Endothelial cell of umbilical vein (primary cell): ENCODE data around the gene USHBP1. TPM values are rescaled to one million over a fixed set of nuclear protein-coding genes. Genes with fewer than 3 reads are reported as not detected.

Experiments
- BruUV-seq: library from RNA; stranded (reverse); fragments of 400-500 nt; replicated peaks from 2 replicates; lab custom pipeline; 2021; lab: Mats Ljungman, UMichigan
- CTCF ChIA-PET: fragments of 300-600, 350-600 bp; sonication (Branson Sonifier 250); formaldehyde crosslinking; loops from one replicate; lab custom pipeline; 2021; ENCODE audit warnings: antibody characterized with exemption, inconsistent platforms; lab: Charles Lee
- POLR2A ChIA-PET: fragments of 300-600, 350-600 bp; sonication (Branson Sonifier 250); formaldehyde crosslinking; loops from one replicate; lab custom pipeline; 2021; ENCODE audit warnings: antibody characterized with exemption, inconsistent platforms; lab: Charles Lee
- DNase-seq: peaks from one replicate; pipeline ENCODE4 v3.0.0-alpha.2; 2011; ENCODE audit warnings: low read depth, low spot score
- FAIRE-seq: peaks from 2 replicates; lab custom pipeline; 2011; peaks lifted over from hg19 to GRCh38; lab: Jason Lieb, UNC
- H2AFZ ChIP-seq: 2 replicates; pipeline ENCODE4 v1.6.0; 2012; ENCODE audit warnings: low read depth, low read length, control low read depth, inconsistent platforms
- H3K27ac ChIP-seq: 2 replicates; pipeline ENCODE4 v1.5.1; 2011; ENCODE audit warnings: low read depth, mild to moderate bottlenecking, control low read depth, low read length, moderate library complexity; ENCODE audit not compliant: insufficient read depth
- H3K27me3 ChIP-seq, 2 experiments: 2 replicates each; pipeline versions ENCODE4 v1.6.0 to v1.6.1; 2011; ENCODE audit warnings: low read length in 2 of 2, mixed read lengths in 1 of 2; ENCODE audit not compliant: control insufficient read depth in 2 of 2, insufficient read depth in 2 of 2
- H3K36me3 ChIP-seq, 2 experiments: 2 replicates in 1 of 2; 3 replicates in 1 of 2; pipeline ENCODE4 v1.5.1; 2011; ENCODE audit warnings: low read length in 2 of 2, mild to moderate bottlenecking in 1 of 2, moderate library complexity in 1 of 2; ENCODE audit not compliant: control insufficient read depth in 2 of 2, insufficient read depth in 2 of 2; ENCODE audit errors: extremely low read depth in 1 of 2
- H3K4me1 ChIP-seq: 3 replicates; pipeline ENCODE4 v1.5.1; 2011; ENCODE audit warnings: mild to moderate bottlenecking, low read length; ENCODE audit not compliant: control insufficient read depth, insufficient read depth; ENCODE audit errors: extremely low read depth
- H3K4me2 ChIP-seq: 2 replicates; pipeline ENCODE4 v1.6.1; 2011; ENCODE audit warnings: low read length, control low read depth, mixed read lengths; ENCODE audit not compliant: insufficient read depth
- H3K4me3 ChIP-seq, 3 experiments: fragments of 200-600 bp in 1 of 3; sonication (generic), shearing (Covaris generic) in 1 of 3; replicated peaks in 1 of 3; 2 replicates each; pipeline ENCODE4 v1.5.1; 2011 to 2016; ENCODE audit warnings: control low read depth in 3 of 3, low read length in 3 of 3, mild to moderate bottlenecking in 2 of 3, inconsistent platforms in 1 of 3, low read depth in 1 of 3, moderate library complexity in 1 of 3; ENCODE audit not compliant: insufficient read depth in 1 of 3
- H3K79me2 ChIP-seq: 2 replicates; pipeline ENCODE4 v1.6.0; 2012; ENCODE audit warnings: low read length, inconsistent platforms; ENCODE audit not compliant: control insufficient read depth, insufficient read depth
- H3K9ac ChIP-seq: replicated peaks from 2 replicates; pipeline ENCODE3; 2011; ENCODE audit warnings: low read length, control low read depth; ENCODE audit not compliant: insufficient read depth; ENCODE audit errors: extremely low read depth
- H3K9me1 ChIP-seq: replicated peaks from 3 replicates; pipeline ENCODE4 v1.6.0; 2011; ENCODE audit warnings: mild to moderate bottlenecking, low read length; ENCODE audit not compliant: control insufficient read depth, insufficient read depth; ENCODE audit errors: extremely low read depth
- H3K9me3 ChIP-seq: replicated peaks from 2 replicates; pipeline ENCODE4 v1.5.1; 2012; ENCODE audit warnings: low read length, inconsistent platforms; ENCODE audit not compliant: control insufficient read depth, insufficient read depth
- H4K20me1 ChIP-seq: replicated peaks from 2 replicates; pipeline ENCODE3; 2011; ENCODE audit warnings: mild to moderate bottlenecking, low read length; ENCODE audit not compliant: control insufficient read depth, insufficient read depth; ENCODE audit errors: extremely low read depth
- CTCF ChIP-seq, 2 donors: IDR thresholded peaks; 1 replicate in 1 of 2; 2 replicates in 1 of 2; pipeline ENCODE4 v1.5.1; 2011; ENCODE audit warnings: low read length in 2 of 2, mild to moderate bottlenecking in 2 of 2, moderate library complexity in 2 of 2, control low read depth in 1 of 2, inconsistent platforms in 1 of 2, low read depth in 1 of 2; ENCODE audit not compliant: insufficient read depth in 1 of 2; ENCODE audit errors: extremely low read depth in 1 of 2
- EZH2 ChIP-seq: IDR thresholded peaks from 2 replicates; pipeline ENCODE4 v1.6.1; 2012; ENCODE audit warnings: borderline replicate concordance, low read depth, mild to moderate bottlenecking, moderate library complexity, low read length, inconsistent platforms; ENCODE audit not compliant: severe bottlenecking
- FOS ChIP-seq: IDR thresholded peaks from 2 replicates; pipeline ENCODE4 v1.6.1; 2011; ENCODE audit warnings: mild to moderate bottlenecking, low read length, moderate library complexity, borderline replicate concordance; ENCODE audit not compliant: insufficient read depth
- GATA2 ChIP-seq: IDR thresholded peaks from 2 replicates; pipeline ENCODE4 v1.7.0; 2011; ENCODE audit warnings: low read depth, mild to moderate bottlenecking, moderate library complexity, mixed read lengths, low read length; ENCODE audit not compliant: insufficient read length, insufficient read depth
- JUN ChIP-seq: IDR thresholded peaks from 2 replicates; pipeline ENCODE4 v1.6.1; 2011; ENCODE audit warnings: borderline replicate concordance, low read depth; ENCODE audit not compliant: insufficient read length, insufficient read depth
- MAX ChIP-seq: IDR thresholded peaks from 2 replicates; pipeline ENCODE4 v1.6.1; 2011; ENCODE audit not compliant: insufficient read depth, insufficient read length
- MYC ChIP-seq: IDR thresholded peaks from one replicate; pipeline ENCODE4 v1.6.1; 2011; ENCODE audit warnings: mild to moderate bottlenecking, low read depth, low read length
- POLR2A ChIP-seq: IDR thresholded peaks from 2 replicates; pipeline ENCODE4 v1.6.1; 2012; ENCODE audit warnings: low read depth, mild to moderate bottlenecking, control low read depth, low read length
- POLR2AphosphoS5 ChIP-seq: IDR thresholded peaks from 2 replicates; pipeline ENCODE4 v1.6.1; 2012; ENCODE audit warnings: low read depth, mild to moderate bottlenecking, control low read depth, low read length, moderate library complexity; ENCODE audit not compliant: insufficient read depth
- dilution Hi-C: fragments of 300-500 bp; cut with MboI; formaldehyde crosslinking; loops from one replicate; pipeline ENCODE4 v1.15.0; 2019; ENCODE audit warnings: low sequenced_read_pairs; ENCODE audit not compliant: extremely low pct_ligation_motif_present
- intact Hi-C: fragments of 100-400 bp; cut with micrococcal nuclease; formaldehyde crosslinking; loops from one replicate; pipeline ENCODE4 v1.10.0; 2022
- polyA plus RNA-seq, 4 experiments: library from polyadenylated mRNA; depleted of rRNA in 3 of 4; stranded (reverse) in 3 of 4; unstranded in 1 of 4; fragments of >200 nt; gene quantifications; 2 replicates each; pipeline versions ENCODE4 v1.2.1 to v1.2.3, GENCODE V29; 2011 to 2012; ENCODE audit warnings: missing spikeins in 1 of 4
- total RNA-seq: library from RNA; stranded (reverse); gene quantifications from 2 replicates; pipeline ENCODE4 v1.2.3, GENCODE V29; 2021

USHBP1 gene
- total and polyA plus RNA-seq, 2 donors (not counting 3 experiments of a cell fraction or from before 2014, with no cell fraction given): 14.8 to 20.4 TPM

GRCh38 chr19:17279436-17279835 is 14.9 kb upstream of the USHBP1 start:
- Histone ChIP-seq H3K4me2 (no peak overlapping the region), H4K20me1 (no peaks in the 10 kb centered on the region), H3K27me3 (no peaks in the 10 kb centered on the region), H3K36me3 (peaks cover 0 to 16% of the 10 kb centered on the region in 2 experiments), H3K4me3 (no peak overlapping the region), H3K27ac (no peak overlapping the region), H3K9ac (no peak overlapping the region), H3K79me2 (no peaks in the 10 kb centered on the region), H3K9me1 (no peaks in the 10 kb centered on the region), H3K4me1 (peaks cover 10% of the 10 kb centered on the region), H3K9me3 (no peaks in the 10 kb centered on the region), H2AFZ (no peak overlapping the region)
- TF ChIP-seq POLR2AphosphoS5: no peak
- TF ChIP-seq MYC: no peak
- no peak for TF ChIP-seq POLR2A
- TF ChIP-seq GATA2: no peak
- TF ChIP-seq EZH2: no peak
- TF ChIP-seq FOS: no peak
- TF ChIP-seq MAX: no peak
- no peak for TF ChIP-seq JUN
- TF ChIP-seq CTCF (IDR thresholded peaks at IDR 0.05; ENCODE audit: extremely low read depth in 1 of 2, insufficient read depth in 1 of 2, low read depth in 1 of 2, low read length in 2 of 2): no peak
- intact Hi-C loops (no loop called here), dilution Hi-C loops (no loop called here)
- DNase-seq (no peak), FAIRE-seq (no peak)
- BruUV-seq: no TSS peak
- CTCF ChIA-PET: interaction anchor here (0.6 to 1.1 kb wide), 3 partner anchors 18 to 20 kb away, joined by 3 to 5 read pairs (median 3); no protein-coding TSS in a partner anchor
- POLR2A ChIA-PET: no interaction called here
